ENCODE data around the gene PKD2L1.
"Not testable (repeated sequence)": the region's sequence is repeated elsewhere in the genome, so short reads cannot be mapped to it uniquely, and the experiment has no call there.

Gene PKD2L1

GRCh38 chr10:100330079-100330478 lies at the start of gene PKD2L1:
Gene PKD2L1 (minus strand): TSS chr10:100330228. CDS start chr10:100330103, 125 bp downstream.
- no peak for DNase-seq

GRCh38 chr10:100377830-100378229 lies 47.8 kb upstream of the PKD2L1 start:
- DNase-seq, result no peak

- DNase-seq, result not testable (repeated sequence)
Observed at GRCh38 chr10:100376656-100377055, 46.6 kb upstream of the PKD2L1 start.

GRCh38 chr10:100374677-100375353 lies 44.8 kb upstream of the PKD2L1 start:
- not testable (repeated sequence) for DNase-seq

- DNase-seq, result no peak
Observed at GRCh38 chr10:100374200-100374655, 44.2 kb upstream of the PKD2L1 start.

- DNase-seq, result peak; percentile 92
Observed at GRCh38 chr10:100373298-100374199, 43.5 kb upstream of the PKD2L1 start.

- DNase-seq, result no peak
Observed at GRCh38 chr10:100372415-100373297, 42.6 kb upstream of the PKD2L1 start.

GRCh38 chr10:100371482-100372027 lies 41.5 kb upstream of the PKD2L1 start:
- DNase-seq, result no peak

GRCh38 chr10:100370714-100371481 lies 40.9 kb upstream of the PKD2L1 start:
- no peak for DNase-seq

GRCh38 chr10:100368721-100369120 lies 38.7 kb upstream of the PKD2L1 start:
- DNase-seq, result no peak

- peak; percentile 39 for DNase-seq
Observed at GRCh38 chr10:100364735-100365391, 34.8 kb upstream of the PKD2L1 start.

GRCh38 chr10:100364175-100364574 lies 34.1 kb upstream of the PKD2L1 start:
- no peak for DNase-seq

- DNase-seq, result no peak
Observed at GRCh38 chr10:100362570-100363496, 32.8 kb upstream of the PKD2L1 start.

- no peak for DNase-seq
Observed at GRCh38 chr10:100360234-100360633, 30.2 kb upstream of the PKD2L1 start.

- DNase-seq, result no peak
Observed at GRCh38 chr10:100359529-100360150, 29.6 kb upstream of the PKD2L1 start.

GRCh38 chr10:100359030-100359432 lies 29.0 kb upstream of the PKD2L1 start:
- DNase-seq, result no peak

- DNase-seq, result no peak
Observed at GRCh38 chr10:100357059-100357858, 27.2 kb upstream of the PKD2L1 start.
